Hematopoietic multipotent progenitor cell treated with erythropoietin and hydrocortisone succinate and interleukin-3 and kit ligand, for 15 days (in vitro differentiated cells): ENCODE measurements around the gene PDGFB.

Source experiments
- DNase-seq: peaks from one replicate; pipeline ENCODE4 v3.0.0-alpha.2; 2015; ENCODE audit warnings: low spot score

The PDGFB gene

GRCh38 chr22:39276440-39277141 lies 31.8 kb upstream of the PDGFB start:
- no peak for DNase-seq

GRCh38 chr22:39275814-39276439 lies 31.1 kb upstream of the PDGFB start:
- no peak for DNase-seq

- DNase-seq = no peak
These were observed 29.4 kb upstream of the PDGFB start for GRCh38 chr22:39273950-39274887.

- DNase-seq = no peak
These were observed 26.0 kb upstream of the PDGFB start for GRCh38 chr22:39270792-39271191.

- DNase-seq = no peak
These were observed 25.5 kb upstream of the PDGFB start for GRCh38 chr22:39270280-39270679.

- DNase-seq = no peak
These were observed 24.5 kb upstream of the PDGFB start for GRCh38 chr22:39269095-39269790.

- DNase-seq = no peak
These were observed 23.9 kb upstream of the PDGFB start for GRCh38 chr22:39268645-39269044.

GRCh38 chr22:39267974-39268373 lies 23.2 kb upstream of the PDGFB start:
- DNase-seq = no peak

GRCh38 chr22:39266398-39267030 lies 21.7 kb upstream of the PDGFB start:
- no peak for DNase-seq

- DNase-seq = no peak
These were observed 20.5 kb upstream of the PDGFB start for GRCh38 chr22:39265143-39265886.

- DNase-seq = no peak
These were observed 19.7 kb upstream of the PDGFB start for GRCh38 chr22:39264349-39265038.

GRCh38 chr22:39263626-39264348 lies 19.0 kb upstream of the PDGFB start:
- DNase-seq = no peak

GRCh38 chr22:39259666-39260065 lies 14.9 kb upstream of the PDGFB start:
- no peak for DNase-seq

- DNase-seq = no peak
These were observed 13.2 kb upstream of the PDGFB start for GRCh38 chr22:39257901-39258475.

- DNase-seq = no peak
These were observed 12.2 kb upstream of the PDGFB start for GRCh38 chr22:39256979-39257378.

- no peak for DNase-seq
These were observed 11.4 kb upstream of the PDGFB start for GRCh38 chr22:39256186-39256552.

- no peak for DNase-seq
These were observed 10.8 kb upstream of the PDGFB start for GRCh38 chr22:39255449-39256185.

GRCh38 chr22:39254789-39255298 lies 10.1 kb upstream of the PDGFB start:
- no peak for DNase-seq
